Esophagus squamous epithelium (tissue), 5 donors: ENCODE measurements around the gene KCTD17. TPM values are rescaled to one million over a fixed set of nuclear protein-coding genes. Genes with fewer than 3 reads are reported as not detected.

Experiments
- DNase-seq: peaks from one replicate; lab custom pipeline; 2025; lab: John Stamatoyannopoulos, UW
- H3K27ac ChIP-seq, 4 donors: fragments of 200-600 bp; sonication (generic); one replicate each; pipeline ENCODE4 v1.5.1; 2016 to 2019; ENCODE audit warnings: mild to moderate bottlenecking in 1 of 4
- H3K27me3 ChIP-seq, 4 donors: fragments of 200-600 bp; sonication (generic); 1 replicate in 3 of 4; 2 replicates in 1 of 4; pipeline versions ENCODE4 v1.5.1 to v1.6.0; 2017 to 2021; ENCODE audit warnings: antibody characterized with exemption in 1 of 4
- H3K36me3 ChIP-seq, 3 donors: fragments of 200-600 bp; sonication (generic); one replicate each; pipeline ENCODE4 v1.5.1; 2016 to 2019
- H3K4me1 ChIP-seq, 3 donors: fragments of 200-600 bp; sonication (generic); one replicate each; pipeline ENCODE4 v1.5.1; 2017 to 2019
- H3K4me3 ChIP-seq, 4 donors: fragments of 200-600 bp; sonication (generic); 1 replicate in 3 of 4; 2 replicates in 1 of 4; pipeline ENCODE4 v1.5.1; 2016 to 2019; ENCODE audit warnings: mild to moderate bottlenecking in 2 of 4, moderate library complexity in 1 of 4
- H3K9me3 ChIP-seq, 3 donors: fragments of 200-600 bp; sonication (generic); one replicate each; pipeline ENCODE4 v1.5.1; 2016 to 2019
- POLR2A ChIP-seq, 4 donors: fragments of 450-650 bp; IDR thresholded peaks; one replicate each; pipeline ENCODE4 v1.6.1; 2017; ENCODE audit warnings: antibody characterized with exemption in 4 of 4, mild to moderate bottlenecking in 4 of 4, moderate library complexity in 3 of 4
- WGBS, 2 donors: methylation state at CpG; one replicate each; pipeline ENCODE4 v1.1.5; 2018; 5-methylcytosine and 5-hydroxymethylcytosine counted together
- intact Hi-C: fragments of 100-400 bp; cut with DNase I; formaldehyde crosslinking; loops from one replicate; pipeline ENCODE4 v1.15.0; 2022
- total RNA-seq, 4 donors: library from RNA; depleted of rRNA; stranded (reverse); fragments of >200 nt; gene quantifications; one replicate each; pipeline ENCODE4 v1.1.0, GENCODE V29; 2016
- TF ChIP-seq, protein P1 (sequence below), 6 experiments: fragments of 450-650 bp in 4 of 6; fragments of 200-600 bp in 2 of 6; sonication (generic) in 2 of 6; IDR thresholded peaks; one replicate each; pipeline ENCODE4 v1.5.1; 2016 to 2019; ENCODE audit warnings: antibody characterized with exemption in 6 of 6, mild to moderate bottlenecking in 4 of 6, moderate library complexity in 4 of 6
- donor health status: DM: yes; HTN: yes; CAD: no.

Gene KCTD17
- total RNA-seq, 4 donors from 2014 or later = 1.1 to 10.7 (median 6.5) TPM

DNA sequence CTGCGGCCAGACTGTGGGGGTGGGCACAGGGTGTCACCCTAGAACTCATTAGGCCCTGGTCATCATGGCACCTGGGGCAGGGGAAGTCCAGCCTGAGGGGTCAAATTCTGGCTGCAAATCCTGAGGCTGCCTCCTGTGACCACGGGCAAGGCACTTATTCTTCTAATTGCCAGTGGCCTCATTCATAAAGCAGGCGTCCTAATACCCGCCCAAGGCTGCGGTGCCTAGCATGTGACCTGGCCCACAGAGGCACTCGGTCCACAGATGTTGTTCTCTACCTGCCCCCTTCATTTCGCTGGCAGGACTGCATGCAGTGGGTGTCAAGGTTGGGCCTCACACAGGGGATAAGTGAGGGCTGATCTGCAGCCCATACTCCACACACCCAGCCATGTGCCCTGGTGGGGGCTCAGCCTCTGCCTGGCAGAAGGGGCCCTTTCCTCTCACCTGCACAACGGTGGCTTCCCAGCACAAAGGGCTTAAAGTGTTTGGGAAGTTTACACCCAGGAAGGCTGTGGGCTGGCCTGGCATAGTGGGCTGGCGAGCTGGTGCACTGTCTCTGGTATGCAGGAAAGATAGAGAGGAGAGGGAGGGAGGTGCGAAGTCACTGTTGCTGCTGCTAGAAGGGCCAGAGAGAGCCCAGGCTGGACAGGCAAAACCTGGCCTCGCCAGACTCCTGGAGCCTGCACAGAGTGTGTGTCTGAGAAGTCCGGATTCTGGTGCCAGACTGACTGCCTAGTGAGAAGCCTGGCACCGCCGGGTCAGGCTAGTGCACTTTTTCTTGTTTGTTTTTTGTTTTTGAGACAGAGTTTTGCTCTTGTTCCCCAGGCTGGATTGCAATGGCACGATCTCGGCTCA, 28.8 kb upstream of the KCTD17 start:
- Histone ChIP-seq H3K27ac (no peak overlapping the region), H3K9me3 (no peaks in the 10 kb centered on the region), H3K4me3 (no peak overlapping the region), H3K36me3 (peaks cover 16 to 50% (median 17%) of the 10 kb centered on the region in 3 donors), H3K4me1 (peaks cover 26 to 66% (median 30%) of the 10 kb centered on the region in 3 donors), H3K27me3 (no peaks in the 10 kb centered on the region)
- TF ChIP-seq, protein P1, sequence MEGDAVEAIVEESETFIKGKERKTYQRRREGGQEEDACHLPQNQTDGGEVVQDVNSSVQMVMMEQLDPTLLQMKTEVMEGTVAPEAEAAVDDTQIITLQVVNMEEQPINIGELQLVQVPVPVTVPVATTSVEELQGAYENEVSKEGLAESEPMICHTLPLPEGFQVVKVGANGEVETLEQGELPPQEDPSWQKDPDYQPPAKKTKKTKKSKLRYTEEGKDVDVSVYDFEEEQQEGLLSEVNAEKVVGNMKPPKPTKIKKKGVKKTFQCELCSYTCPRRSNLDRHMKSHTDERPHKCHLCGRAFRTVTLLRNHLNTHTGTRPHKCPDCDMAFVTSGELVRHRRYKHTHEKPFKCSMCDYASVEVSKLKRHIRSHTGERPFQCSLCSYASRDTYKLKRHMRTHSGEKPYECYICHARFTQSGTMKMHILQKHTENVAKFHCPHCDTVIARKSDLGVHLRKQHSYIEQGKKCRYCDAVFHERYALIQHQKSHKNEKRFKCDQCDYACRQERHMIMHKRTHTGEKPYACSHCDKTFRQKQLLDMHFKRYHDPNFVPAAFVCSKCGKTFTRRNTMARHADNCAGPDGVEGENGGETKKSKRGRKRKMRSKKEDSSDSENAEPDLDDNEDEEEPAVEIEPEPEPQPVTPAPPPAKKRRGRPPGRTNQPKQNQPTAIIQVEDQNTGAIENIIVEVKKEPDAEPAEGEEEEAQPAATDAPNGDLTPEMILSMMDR (IDR thresholded peaks at IDR 0.05) = no peak
- no peak for TF ChIP-seq POLR2A (IDR thresholded peaks at IDR 0.05)
- DNase-seq = no peak
- 84 to 94% methylated on average over 2 to 11 of the region's 16 CpGs for WGBS, 2 donors
- intact Hi-C loops = no loop called here

DNA sequence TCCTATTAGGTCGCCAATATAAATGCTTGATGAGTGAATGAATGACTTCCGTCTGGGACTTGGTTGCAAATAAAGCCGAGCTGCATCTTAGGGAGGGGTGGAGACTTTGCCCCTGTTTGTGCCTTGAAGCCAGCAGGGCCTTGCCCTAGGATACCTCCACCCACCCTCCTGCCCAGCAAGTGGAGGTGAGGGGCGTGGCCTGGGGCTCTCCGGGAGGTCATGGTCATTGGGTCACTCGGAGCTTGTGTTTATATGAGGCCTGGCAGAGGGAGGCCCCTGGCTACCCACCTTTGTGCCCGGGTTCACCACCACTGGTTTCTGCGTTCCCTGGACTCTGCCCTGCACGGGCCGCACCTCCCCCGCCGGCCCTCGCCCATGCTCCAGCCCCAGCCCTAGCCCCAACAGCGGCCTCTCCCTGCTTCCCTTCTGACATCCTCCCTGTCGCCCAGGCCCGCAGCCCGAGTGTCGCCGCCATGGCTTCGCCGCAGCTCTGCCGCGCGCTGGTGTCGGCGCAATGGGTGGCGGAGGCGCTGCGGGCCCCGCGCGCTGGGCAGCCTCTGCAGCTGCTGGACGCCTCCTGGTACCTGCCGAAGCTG, 27.7 kb upstream of the KCTD17 start:
- Histone ChIP-seq H3K36me3 (peaks cover 17 to 54% (median 23%) of the 10 kb centered on the region in 3 donors), H3K9me3 (no peaks in the 10 kb centered on the region), H3K4me3 (no peak overlapping the region), H3K4me1 (peaks cover 16 to 54% (median 21%) of the 10 kb centered on the region in 3 donors), H3K27ac (no peak overlapping the region), H3K27me3 (no peaks in the 10 kb centered on the region)
- intact Hi-C loops = no loop called here
- no peak for DNase-seq
- TF ChIP-seq, protein P1 (IDR thresholded peaks at IDR 0.05) = no peak
- no peak for TF ChIP-seq POLR2A (IDR thresholded peaks at IDR 0.05)
- WGBS, 2 donors = 88 to 95% methylated on average over 8 to 18 of the region's 34 CpGs

DNA sequence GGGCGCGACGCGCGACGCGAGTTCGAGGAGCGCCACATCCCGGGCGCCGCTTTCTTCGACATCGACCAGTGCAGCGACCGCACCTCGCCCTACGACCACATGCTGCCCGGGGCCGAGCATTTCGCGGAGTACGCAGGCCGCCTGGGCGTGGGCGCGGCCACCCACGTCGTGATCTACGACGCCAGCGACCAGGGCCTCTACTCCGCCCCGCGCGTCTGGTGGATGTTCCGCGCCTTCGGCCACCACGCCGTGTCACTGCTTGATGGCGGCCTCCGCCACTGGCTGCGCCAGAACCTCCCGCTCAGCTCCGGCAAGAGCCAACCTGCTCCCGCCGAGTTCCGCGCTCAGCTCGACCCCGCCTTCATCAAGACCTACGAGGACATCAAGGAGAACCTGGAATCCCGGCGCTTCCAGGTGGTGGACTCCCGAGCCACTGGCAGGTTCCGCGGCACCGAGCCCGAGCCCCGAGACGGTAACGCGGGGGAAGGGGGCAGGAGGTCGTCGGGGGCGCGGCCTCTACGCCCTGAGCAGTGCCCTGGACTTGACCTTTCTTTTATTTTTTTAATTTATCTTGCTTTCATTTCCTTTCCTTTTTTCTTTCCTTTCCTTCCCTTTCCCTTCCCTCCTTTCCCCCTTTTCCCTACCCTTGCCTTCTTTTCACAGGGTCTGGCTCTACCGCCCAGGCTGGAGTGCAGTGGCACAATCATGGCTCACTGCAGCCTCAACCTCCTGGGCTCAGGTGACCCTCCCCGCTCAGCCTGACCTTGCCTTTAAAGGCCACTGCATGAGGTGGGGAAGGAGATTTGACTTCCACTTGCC, 27.0 kb upstream of the KCTD17 start:
- intact Hi-C loops = no loop called here
- TF ChIP-seq, protein P1 (IDR thresholded peaks at IDR 0.05) = no peak
- no peak for TF ChIP-seq POLR2A (IDR thresholded peaks at IDR 0.05)
- peaks cover 16 to 53% (median 21%) of the 10 kb centered on the region in 3 donors for H3K4me1 ChIP-seq
- H3K9me3 ChIP-seq = no peaks in the 10 kb centered on the region
- no peak for DNase-seq
- H3K4me3 ChIP-seq = no peak overlapping the region
- 91 to 93% methylated on average over 31 to 60 of the region's 71 CpGs for WGBS, 2 donors
- H3K27me3 ChIP-seq = no peaks in the 10 kb centered on the region
- peaks cover 17 to 61% (median 29%) of the 10 kb centered on the region in 3 donors for H3K36me3 ChIP-seq
- H3K27ac ChIP-seq = no peak overlapping the region

DNA sequence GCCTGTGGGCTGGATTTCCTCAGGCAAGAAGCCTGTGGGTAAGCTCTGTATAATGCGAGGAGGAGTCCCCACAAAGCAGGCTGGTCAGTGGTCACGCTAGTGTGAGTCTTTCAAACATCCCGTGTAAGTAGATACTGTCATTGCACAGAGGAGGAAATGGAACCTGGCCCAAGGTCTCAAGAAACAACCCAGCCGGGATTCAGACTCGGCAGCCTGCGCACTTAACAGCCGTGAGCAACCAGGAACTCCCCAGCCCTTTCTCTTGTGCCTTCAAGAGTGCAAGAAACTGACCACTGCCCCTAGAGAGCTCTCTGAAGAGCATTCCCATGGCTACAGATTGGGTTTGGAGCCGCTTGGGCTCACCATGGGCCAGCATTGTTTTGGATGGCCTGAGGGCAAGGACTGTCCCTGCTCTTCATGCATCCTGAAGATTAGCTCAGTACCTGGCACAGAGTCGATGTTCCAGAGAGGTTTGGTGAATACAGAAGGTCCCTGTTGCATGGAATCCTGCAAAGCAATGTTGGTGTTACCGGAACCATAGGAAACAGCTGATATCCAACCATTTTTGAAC, 26.0 kb upstream of the KCTD17 start:
- TF ChIP-seq, protein P1 (IDR thresholded peaks at IDR 0.05) = no peak
- no peak for TF ChIP-seq POLR2A (IDR thresholded peaks at IDR 0.05)
- Histone ChIP-seq H3K36me3 (peaks cover 17 to 72% (median 29%) of the 10 kb centered on the region in 3 donors), H3K4me3 (no peak overlapping the region), H3K4me1 (peaks cover 12 to 47% (median 19%) of the 10 kb centered on the region in 3 donors), H3K27me3 (no peaks in the 10 kb centered on the region), H3K9me3 (no peaks in the 10 kb centered on the region), H3K27ac (no peak overlapping the region)
- no peak for DNase-seq
- WGBS, 2 donors = 67 to 88% methylated on average over 6 to 8 of the region's 10 CpGs
- intact Hi-C loops = no loop called here
